Measurements from ENCODE around the gene FHOD1. TPM values are rescaled to one million over a fixed set of nuclear protein-coding genes. Genes with fewer than 3 reads are reported as not detected.

Gene FHOD1
- total and polyA plus RNA-seq, 2 of the 13 experiments (the other 11 are each of a cell fraction or from before 2014, with no cell fraction given) = 20.0 to 20.8 TPM

GRCh38 chr16:67191995-67192681 is 55.1 kb downstream of the FHOD1 start, which contains the start of gene E2F4 (continued):
- TF ChIP-seq THAP9 (CRISPR knock-in tag; IDR thresholded peaks at IDR 0.05; ENCODE audit: borderline replicate concordance) (peak; percentile 62; the same call in 1 of the 2 replicates), ZNF83 (CRISPR knock-in tag; IDR thresholded peaks at IDR 0.05; ENCODE audit: borderline replicate concordance) (no peak), IRF9 (CRISPR knock-in tag; IDR thresholded peaks at IDR 0.05; ENCODE audit: borderline replicate concordance) (peak; percentile 88), ZSCAN22 (CRISPR knock-in tag; IDR thresholded peaks at IDR 0.05) (peak; percentile 96), ZNF772 (CRISPR knock-in tag; IDR thresholded peaks at IDR 0.05) (peak; percentile 72; the same call in 1 of the 2 replicates), ZFP90 (CRISPR knock-in tag; IDR thresholded peaks at IDR 0.05; ENCODE audit: borderline replicate concordance) (peak; percentile 92; the same call in 1 of the 2 replicates), THAP11 (CRISPR knock-in tag; IDR thresholded peaks at IDR 0.05) (peak; percentile 95), CHD2 (IDR thresholded peaks at IDR 0.05; ENCODE audit: low read depth, low read length) (no peak), ISX (CRISPR knock-in tag; conservative IDR thresholded peaks at IDR 0.05) (peak; percentile 68; the same call in 1 of the 2 replicates), ERF (CRISPR knock-in tag; IDR thresholded peaks at IDR 0.05) (peak; percentile 92), MNT (IDR thresholded peaks at IDR 0.05) (peak; percentile 60), TBL1XR1 (IDR thresholded peaks at IDR 0.05; ENCODE audit: borderline replicate concordance, low read length, partially characterized antibody) (peak; percentile 61), ZNF230 (CRISPR knock-in tag; IDR thresholded peaks at IDR 0.05) (0 out of 2 replicates have a peak, but pooled peaks have one; percentile 38), ZBTB4 (CRISPR knock-in tag; IDR thresholded peaks at IDR 0.05; ENCODE audit: borderline replicate concordance) (no peak), EED (CRISPR knock-in tag; IDR thresholded peaks at IDR 0.05) (peak; percentile 76), ZNF775 (CRISPR knock-in tag; IDR thresholded peaks at IDR 0.05; ENCODE audit: borderline replicate concordance) (0 out of 2 replicates have a peak, but pooled peaks have one; percentile 12), HNF1B (CRISPR knock-in tag; IDR thresholded peaks at IDR 0.05) (peak; percentile 77), ZNF790 (CRISPR knock-in tag; IDR thresholded peaks at IDR 0.05; ENCODE audit: borderline replicate concordance) (0 out of 2 replicates have a peak, but pooled peaks have one; percentile 51)
